Bronchial epithelial cell (primary cell): ENCODE data around the gene EPB41L4A. TPM values are rescaled to one million over a fixed set of nuclear protein-coding genes. Genes with fewer than 3 reads are reported as not detected.

Experiments used
- DNase-seq: peaks from one replicate; pipeline ENCODE4 v3.0.0-alpha.2; 2010; ENCODE audit warnings: low read depth
- FAIRE-seq: peaks from 2 replicates; lab custom pipeline; 2011; peaks lifted over from hg19 to GRCh38; lab: Jason Lieb, UNC
- H3K27me3 ChIP-seq: 2 replicates; pipeline ENCODE4 v1.5.1; 2011; ENCODE audit warnings: low read length; ENCODE audit not compliant: control insufficient read depth, insufficient read depth
- H3K36me3 ChIP-seq: 2 replicates; pipeline ENCODE4 v1.5.1; 2011; ENCODE audit warnings: low read length; ENCODE audit not compliant: control insufficient read depth, insufficient read depth
- H3K4me3 ChIP-seq: 2 replicates; pipeline ENCODE4 v1.5.1; 2011; ENCODE audit warnings: mild to moderate bottlenecking, low read depth, low read length, control low read depth
- CTCF ChIP-seq: IDR thresholded peaks from 2 replicates; pipeline ENCODE4 v1.5.1; 2011; ENCODE audit warnings: mild to moderate bottlenecking, moderate library complexity, low read length, control low read depth, inconsistent platforms; ENCODE audit not compliant: insufficient read depth, severe bottlenecking
- total RNA-seq: library from RNA; depleted of rRNA; stranded (reverse); fragments of >200 nt; gene quantifications from 2 replicates; pipeline ENCODE4 v1.2.1, GENCODE V29; 2014

EPB41L4A gene
- total RNA-seq, 1 donor from 2014 or later: 5.3 TPM

GRCh38 chr5:112407666-112408065 is 11.4 kb downstream of the EPB41L4A start:
- DNase-seq: no peak
- FAIRE-seq: no peak
- no peaks in the 10 kb centered on the region for H3K36me3 ChIP-seq
- no peak for TF ChIP-seq CTCF
- no peaks in the 10 kb centered on the region for H3K27me3 ChIP-seq
- no peak overlapping the region for H3K4me3 ChIP-seq

- FAIRE-seq (no peak), DNase-seq (no peak)
- H3K36me3 ChIP-seq: no peaks in the 10 kb centered on the region
- H3K4me3 ChIP-seq: no peak overlapping the region
- H3K27me3 ChIP-seq: no peaks in the 10 kb centered on the region
- TF ChIP-seq CTCF: no peak
Measured at GRCh38 chr5:112407240-112407639, 11.8 kb downstream of the EPB41L4A start.

- FAIRE-seq (no peak), DNase-seq (no peak)
- no peaks in the 10 kb centered on the region for H3K36me3 ChIP-seq
- no peaks in the 10 kb centered on the region for H3K27me3 ChIP-seq
- H3K4me3 ChIP-seq: no peak overlapping the region
- TF ChIP-seq CTCF: no peak
Measured at GRCh38 chr5:112403069-112403468, 16.0 kb downstream of the EPB41L4A start.

- no peak for TF ChIP-seq CTCF
- H3K36me3 ChIP-seq: no peaks in the 10 kb centered on the region
- DNase-seq (no peak), FAIRE-seq (no peak)
- H3K27me3 ChIP-seq: no peaks in the 10 kb centered on the region
- no peak overlapping the region for H3K4me3 ChIP-seq
Measured at GRCh38 chr5:112401924-112402323, 17.2 kb downstream of the EPB41L4A start.

GRCh38 chr5:112397690-112398089 is 21.4 kb downstream of the EPB41L4A start:
- no peak for FAIRE-seq

More at GRCh38 chr5:112397690-112398089, 21.4 kb downstream of the EPB41L4A start:
- no peak for TF ChIP-seq CTCF
- H3K36me3 ChIP-seq: no peaks in the 10 kb centered on the region
- H3K27me3 ChIP-seq: no peaks in the 10 kb centered on the region
- H3K4me3 ChIP-seq: no peak overlapping the region
- DNase-seq: no peak
